H1 (cell line): ENCODE measurements around the gene HTR4. TPM values are rescaled to one million over a fixed set of nuclear protein-coding genes. Genes with fewer than 3 reads are reported as not detected.

Source experiments
- CTCF ChIA-PET: fragments of 300-600 bp; sonication (Branson Sonifier 250); formaldehyde crosslinking; loops from one replicate; lab custom pipeline; 2021; ENCODE audit not compliant: partially characterized antibody; lab: Charles Lee
- POLR2A ChIA-PET: fragments of 300-600 bp; sonication (Branson Sonifier 250); formaldehyde crosslinking; loops from one replicate; lab custom pipeline; 2021; ENCODE audit warnings: inconsistent platforms; ENCODE audit not compliant: partially characterized antibody; lab: Charles Lee
- DNase-seq, 2 experiments: peaks; one replicate each; pipeline versions ENCODE4 v3.0.0 to v3.0.0-alpha.2; 2010 to 2022; ENCODE audit warnings: low spot score in 2 of 2, low read depth in 1 of 2, mixed read lengths in 1 of 2
- FAIRE-seq: peaks from 2 replicates; lab custom pipeline; 2011; peaks lifted over from hg19 to GRCh38; lab: Jason Lieb, UNC
- H2AFZ ChIP-seq: 2 replicates; pipeline ENCODE4 v1.8.1; 2012; ENCODE audit warnings: low read length, inconsistent platforms
- H2AK5ac ChIP-seq: 2 replicates; pipeline ENCODE4 v1.6.1; 2013; ENCODE audit warnings: low read depth, low read length
- H2BK120ac ChIP-seq: replicated peaks from 2 replicates; pipeline ENCODE3; 2013; ENCODE audit warnings: low read depth, low read length, inconsistent platforms
- H2BK12ac ChIP-seq: 2 replicates; pipeline ENCODE4 v1.6.1; 2013; ENCODE audit warnings: low read depth, low read length
- H2BK15ac ChIP-seq: 2 replicates; pipeline ENCODE4 v1.6.1; 2013; ENCODE audit warnings: low read length
- H2BK20ac ChIP-seq: 2 replicates; pipeline ENCODE4 v1.6.1; 2013; ENCODE audit warnings: low read length
- H2BK5ac ChIP-seq: 2 replicates; pipeline ENCODE4 v1.6.1; 2013; ENCODE audit warnings: low read depth, low read length
- H3K14ac ChIP-seq: 2 replicates; pipeline ENCODE4 v1.6.1; 2013; ENCODE audit warnings: inconsistent platforms; ENCODE audit not compliant: insufficient read length
- H3K18ac ChIP-seq: 2 replicates; pipeline ENCODE4 v1.6.1; 2013; ENCODE audit warnings: low read length; ENCODE audit errors: extremely low read depth
- H3K23ac ChIP-seq: 2 replicates; pipeline ENCODE4 v1.6.1; 2013; ENCODE audit warnings: inconsistent platforms; ENCODE audit not compliant: insufficient read length
- H3K23me2 ChIP-seq: 2 replicates; pipeline ENCODE4 v1.6.1; 2013; ENCODE audit warnings: low read depth, low read length
- H3K27ac ChIP-seq: 2 replicates; pipeline ENCODE4 v1.6.1; 2011; ENCODE audit warnings: low read depth, low read length, inconsistent platforms
- H3K27me3 ChIP-seq, 4 experiments: replicated peaks in 1 of 4; 1 replicate in 1 of 4; 2 replicates in 3 of 4; pipeline versions ENCODE4 v1.6.1 to v1.8.1; 2011 to 2013; ENCODE audit warnings: low read length in 3 of 4, mild to moderate bottlenecking in 3 of 4, inconsistent platforms in 2 of 4, mixed read lengths in 2 of 4, moderate library complexity in 1 of 4; ENCODE audit not compliant: control insufficient read depth in 3 of 4, insufficient read depth in 3 of 4; ENCODE audit errors: extremely low read depth in 1 of 4
- H3K36me3 ChIP-seq, 4 experiments: 2 replicates each; pipeline versions ENCODE4 v1.6.1 to v1.8.1; 2011 to 2013; ENCODE audit warnings: mild to moderate bottlenecking in 4 of 4, low read length in 3 of 4, moderate library complexity in 2 of 4, control low read depth in 1 of 4, inconsistent platforms in 1 of 4; ENCODE audit not compliant: insufficient read depth in 4 of 4, control insufficient read depth in 2 of 4
- H3K4ac ChIP-seq: replicated peaks from 2 replicates; pipeline ENCODE3; 2013; ENCODE audit warnings: low read length, low read depth, mixed read lengths, inconsistent platforms; ENCODE audit not compliant: insufficient read length
- H3K4me1 ChIP-seq, 4 experiments: replicated peaks in 1 of 4; 1 replicate in 1 of 4; 2 replicates in 3 of 4; pipeline versions ENCODE4 v1.6.1 to v1.8.1; 2011 to 2013; ENCODE audit warnings: low read length in 3 of 4, inconsistent platforms in 2 of 4, mixed read lengths in 1 of 4; ENCODE audit not compliant: insufficient read depth in 4 of 4, control insufficient read depth in 3 of 4
- H3K4me2 ChIP-seq, 2 experiments: 2 replicates each; pipeline versions ENCODE4 v1.6.1 to v1.8.1; 2011 to 2013; ENCODE audit warnings: low read depth in 2 of 2, low read length in 2 of 2, control low read depth in 1 of 2, inconsistent platforms in 1 of 2, mild to moderate bottlenecking in 1 of 2; ENCODE audit not compliant: insufficient read depth in 1 of 2
- H3K4me3 ChIP-seq, 4 experiments: fragments of 200-600, 300-600 bp in 1 of 4; sonication (generic), shearing (Covaris generic), sonication (Bioruptor Twin) in 1 of 4; 2 replicates each; pipeline versions ENCODE4 v1.5.1 to v1.8.1; 2011 to 2016; ENCODE audit warnings: low read length in 4 of 4, low read depth in 3 of 4, control low read depth in 2 of 4, inconsistent platforms in 2 of 4, mild to moderate bottlenecking in 2 of 4, mixed read lengths in 1 of 4, moderate library complexity in 1 of 4; ENCODE audit not compliant: insufficient read depth in 2 of 4; ENCODE audit errors: extremely low read depth in 1 of 4
- H3K56ac ChIP-seq: replicated peaks from 2 replicates; pipeline ENCODE3; 2013; ENCODE audit warnings: low read depth, mild to moderate bottlenecking, mixed read lengths, low read length, inconsistent platforms; ENCODE audit not compliant: insufficient read length
- H3K79me1 ChIP-seq: 2 replicates; pipeline ENCODE4 v1.6.1; 2013; ENCODE audit warnings: low read depth, low read length, control low read depth
- H3K79me2 ChIP-seq, 2 experiments: 2 replicates each; pipeline versions ENCODE4 v1.6.1 to v1.8.1; 2012 to 2013; ENCODE audit warnings: low read length in 2 of 2, mild to moderate bottlenecking in 2 of 2, inconsistent platforms in 1 of 2; ENCODE audit not compliant: insufficient read depth in 2 of 2, control insufficient read depth in 1 of 2
- H3K9ac ChIP-seq, 4 experiments: replicated peaks in 1 of 4; 1 replicate in 1 of 4; 2 replicates in 3 of 4; pipeline versions ENCODE4 v1.6.1 to v1.8.1; 2011 to 2013; ENCODE audit warnings: low read depth in 3 of 4, low read length in 3 of 4, control low read depth in 2 of 4, mild to moderate bottlenecking in 2 of 4, moderate library complexity in 2 of 4, inconsistent platforms in 1 of 4; ENCODE audit errors: extremely low read depth in 1 of 4
- H3K9me3 ChIP-seq, 2 experiments: 2 replicates each; pipeline versions ENCODE4 v1.6.1 to v1.8.1; 2012 to 2013; ENCODE audit warnings: mild to moderate bottlenecking in 2 of 2, moderate library complexity in 2 of 2, control low read depth in 1 of 2, inconsistent platforms in 1 of 2, low read depth in 1 of 2, low read length in 1 of 2, mixed read lengths in 1 of 2; ENCODE audit not compliant: insufficient read depth in 2 of 2
- H4K20me1 ChIP-seq, 2 experiments: replicated peaks in 1 of 2; 2 replicates each; pipeline versions ENCODE3 to v1.8.1; 2011 to 2013; ENCODE audit warnings: inconsistent platforms in 2 of 2, low read length in 2 of 2, mild to moderate bottlenecking in 1 of 2; ENCODE audit not compliant: insufficient read depth in 2 of 2, control insufficient read depth in 1 of 2
- H4K5ac ChIP-seq: 2 replicates; pipeline ENCODE4 v1.6.1; 2013; ENCODE audit warnings: low read length, low read depth, mixed read lengths, inconsistent platforms; ENCODE audit not compliant: insufficient read length
- H4K8ac ChIP-seq: 2 replicates; pipeline ENCODE4 v1.8.0; 2013; ENCODE audit warnings: mild to moderate bottlenecking, moderate library complexity, low read length, inconsistent platforms; ENCODE audit not compliant: insufficient read depth; ENCODE audit errors: extremely low read depth
- H4K91ac ChIP-seq: replicated peaks from 2 replicates; pipeline ENCODE3; 2013; ENCODE audit warnings: low read length, mixed read lengths, inconsistent platforms; ENCODE audit not compliant: insufficient read length
- CBX5 ChIP-seq: fragments of 300-800, 300-1000 bp; sonication (generic); IDR thresholded peaks from 2 replicates; pipeline ENCODE4 v1.7.1; 2016; ENCODE audit warnings: antibody characterized with exemption, low read length, low read depth
- FOSL1 ChIP-seq: IDR thresholded peaks from 2 replicates; pipeline ENCODE4 v1.6.1; 2011; ENCODE audit warnings: mild to moderate bottlenecking, low read depth, low read length, moderate library complexity; ENCODE audit not compliant: insufficient read depth
- HDAC2 ChIP-seq, 2 experiments: fragments of 300-600 bp in 1 of 2; sonication (generic) in 1 of 2; IDR thresholded peaks; 2 replicates each; pipeline ENCODE4 v1.6.1; 2011 to 2012; ENCODE audit warnings: low read depth in 2 of 2, low read length in 2 of 2, mild to moderate bottlenecking in 2 of 2, moderate library complexity in 2 of 2, borderline replicate concordance in 1 of 2, inconsistent platforms in 1 of 2
- KDM1A ChIP-seq: fragments of 200-600, 300-600 bp; sonication (generic); IDR thresholded peaks from 2 replicates; pipeline ENCODE4 v1.7.1; 2016; ENCODE audit warnings: mild to moderate bottlenecking, low read length, borderline replicate concordance
- RAD21 ChIP-seq, 2 experiments: IDR thresholded peaks in 1 of 2; conservative IDR thresholded peaks in 1 of 2; 2 replicates each; pipeline ENCODE4 v1.6.1; 2011; ENCODE audit warnings: low read depth in 2 of 2, low read length in 2 of 2, improper control_type of control experiment in 1 of 2, inconsistent platforms in 1 of 2, mild to moderate bottlenecking in 1 of 2, moderate library complexity in 1 of 2
- RNF2 ChIP-seq: fragments of 200-900, 300-1000 bp; sonication (generic); IDR thresholded peaks from 2 replicates; pipeline ENCODE4 v1.7.1; 2016; ENCODE audit warnings: borderline replicate concordance, low read depth, mild to moderate bottlenecking, antibody characterized with exemption, low read length; ENCODE audit not compliant: poor library complexity, severe bottlenecking; ENCODE audit errors: missing control alignments
- SUZ12 ChIP-seq: fragments of 200-600 bp; sonication (generic); IDR thresholded peaks from 2 replicates; pipeline ENCODE4 v1.6.1; 2012; ENCODE audit warnings: mild to moderate bottlenecking, inconsistent platforms, low read length, moderate library complexity, mixed read lengths
- TAF7 ChIP-seq: optimal IDR thresholded peaks from 2 replicates; pipeline ENCODE3; 2011; ENCODE audit warnings: low read depth, mild to moderate bottlenecking, inconsistent platforms, low read length, moderate library complexity, borderline replicate concordance
- WGBS, 2 experiments: shearing (Covaris generic) in 1 of 2; methylation state at CpG; one replicate each; pipeline versions ENCODE4 v1.1.6 to v1.1.7; 2013 to 2015; ENCODE audit warnings: low lambda C conversion rate in 2 of 2, mixed read lengths in 2 of 2, inconsistent platforms in 1 of 2, low coverage in 1 of 2, missing lambda C conversion rate in 1 of 2; ENCODE audit not compliant: insufficient replicate concordance in 2 of 2, insufficient coverage in 1 of 2, insufficient read length in 1 of 2; ENCODE audit errors: extremely low coverage in 1 of 2, missing lambda C conversion rate in 1 of 2; 5-methylcytosine and 5-hydroxymethylcytosine counted together
- polyA plus RNA-seq, 7 experiments: library from polyadenylated mRNA; depleted of rRNA in 3 of 7; stranded (reverse) in 5 of 7; unstranded in 2 of 7; fragments of >200 nt in 5 of 7; fragments of 200-250 nt in 2 of 7; gene quantifications; 1 replicate in 5 of 7; 2 replicates in 1 of 7; 4 replicates in 1 of 7; pipeline versions ENCODE4 v1.2.1 to v1.2.3, GENCODE V29; 2011 to 2013; ENCODE audit warnings: missing spikeins in 2 of 7, mixed read lengths in 2 of 7
- total RNA-seq: library from RNA; stranded (reverse); fragmentation: NEBNext Ultra II Directional; extraction: Animal tissue kit (Norgen Biotek cat#: 25700); gene quantifications from 2 replicates; pipeline ENCODE4 v1.2.1, GENCODE V29; 2021

Gene HTR4
- total and polyA plus RNA-seq, 2 of the 8 experiments (the other 6 are each of a cell fraction or from before 2014, with no cell fraction given): not detected

DNA sequence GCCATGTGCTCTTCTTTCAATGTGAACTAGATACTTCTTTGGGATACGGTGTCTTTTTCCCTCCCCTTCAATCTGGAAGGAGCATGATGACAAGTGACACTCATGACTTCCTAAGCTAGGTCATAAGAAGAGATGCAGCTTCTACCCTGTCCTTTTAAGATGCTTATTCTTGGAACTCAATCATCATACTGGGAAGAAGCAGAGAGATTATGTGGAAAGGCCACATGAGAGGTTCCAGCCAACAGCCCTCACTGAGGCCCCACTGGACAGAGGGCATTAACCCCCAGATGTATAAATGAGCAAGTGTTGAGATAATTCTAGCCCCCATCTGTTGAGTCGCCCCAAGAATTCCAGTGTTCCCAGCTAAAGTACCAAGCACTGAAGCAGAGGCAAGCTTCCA lies 29.3 kb upstream of the HTR4 start:
- H3K4me2 ChIP-seq: no peak overlapping the region
- FAIRE-seq: no peak
- no peak overlapping the region for H4K5ac ChIP-seq
- TF ChIP-seq FOSL1 (no peak), RNF2 (no peak), RAD21 (IDR thresholded peaks at IDR 0.05 in 1 of 2, conservative IDR thresholded peaks at IDR 0.05 in 1 of 2; ENCODE audit: low read depth in 2 of 2, low read length in 2 of 2) (no peak), CBX5 (no peak), SUZ12 (no peak), HDAC2 (IDR thresholded peaks at IDR 0.05; ENCODE audit: borderline replicate concordance in 1 of 2, low read depth in 2 of 2, low read length in 2 of 2) (no peak), TAF7 (no peak), KDM1A (no peak)
- H3K4me3 ChIP-seq: no peak overlapping the region
- H3K4ac ChIP-seq: no peak overlapping the region
- H3K27ac ChIP-seq: no peak overlapping the region
- DNase-seq: no peak
- ChIA-PET CTCF (interaction anchor here (0.6 to 1.4 kb wide), 7 partner anchors 11 to 443 kb away, joined by 3 to 6 read pairs (median 4); no protein-coding TSS in a partner anchor), POLR2A (no interaction called here)
- no peaks in the 10 kb centered on the region for H3K4me1 ChIP-seq
- no peak overlapping the region for H3K23ac ChIP-seq
- no peak overlapping the region for H3K9ac ChIP-seq
- no peak overlapping the region for H2BK12ac ChIP-seq
- no peak overlapping the region for H2AK5ac ChIP-seq
- 98% methylated on average over 2 of the region's 2 CpGs; no CpG with 5 or more reads in 1 of the 2 experiments for WGBS, 2 experiments
- H3K9me3 ChIP-seq: no peaks in the 10 kb centered on the region
- no peak overlapping the region for H4K91ac ChIP-seq
- no peak overlapping the region for H4K8ac ChIP-seq
- H2BK20ac ChIP-seq: no peak overlapping the region
- H3K79me2 ChIP-seq: no peaks in the 10 kb centered on the region
- no peak overlapping the region for H3K56ac ChIP-seq
- H3K23me2 ChIP-seq: no peaks in the 10 kb centered on the region
- no peaks in the 10 kb centered on the region for H3K79me1 ChIP-seq
- H2AFZ ChIP-seq: no peak overlapping the region
- H3K18ac ChIP-seq: no peak overlapping the region
- no peak overlapping the region for H2BK5ac ChIP-seq
- no peak overlapping the region for H2BK120ac ChIP-seq
- no peak overlapping the region for H2BK15ac ChIP-seq
- H4K20me1 ChIP-seq: no peaks in the 10 kb centered on the region
- no peaks in the 10 kb centered on the region for H3K27me3 ChIP-seq
- H3K36me3 ChIP-seq: no peaks in the 10 kb centered on the region
- no peak overlapping the region for H3K14ac ChIP-seq
